ENCODE measurements around the gene PICALM. TPM values are rescaled to one million over a fixed set of nuclear protein-coding genes. Genes with fewer than 3 reads are reported as not detected.

Gene PICALM
- total and polyA plus RNA-seq, 2 of the 8 experiments (the other 6 are each of a cell fraction or from before 2014, with no cell fraction given) = 69.4 to 71.3 TPM

GRCh38 chr11:86118253-86118652 lies 49.4 kb upstream of the PICALM start (continued):
- TF ChIP-seq CHD7 (IDR thresholded peaks at IDR 0.05; ENCODE audit: insufficient replicate concordance, low read length) (no peak), CTBP2 (IDR thresholded peaks at IDR 0.05; ENCODE audit: borderline replicate concordance, insufficient read depth, insufficient read length, low read length) (no peak), JUND (IDR thresholded peaks at IDR 0.05; ENCODE audit: low read length) (no peak), CREB1 (IDR thresholded peaks at IDR 0.05) (no peak), NANOG (IDR thresholded peaks at IDR 0.05; ENCODE audit: insufficient read depth, low read depth, low read length, poor library complexity, severe bottlenecking) (no peak), EZH2 (IDR thresholded peaks at IDR 0.05; ENCODE audit: low read depth, low read length, severe bottlenecking) (no peak), KDM4A (IDR thresholded peaks at IDR 0.05; ENCODE audit: low read depth, low read length, severe bottlenecking) (no peak), TBP (IDR thresholded peaks at IDR 0.05; ENCODE audit: low read depth, low read length) (no peak), RAD21 (IDR thresholded peaks at IDR 0.05 in 1 of 2, conservative IDR thresholded peaks at IDR 0.05 in 1 of 2; ENCODE audit: low read depth in 2 of 2, low read length in 2 of 2) (no peak), JUN (IDR thresholded peaks at IDR 0.05; ENCODE audit: low read depth, low read length) (no peak), POU5F1 (IDR thresholded peaks at IDR 0.05; ENCODE audit: low read depth, low read length) (no peak), SP1 (IDR thresholded peaks at IDR 0.05; ENCODE audit: low read depth, low read length) (no peak)

Measured in H1 (cell line).